GM12878 (cell line): ENCODE results near the gene SCAANT1. TPM values are rescaled to one million over a fixed set of nuclear protein-coding genes. Genes with fewer than 3 reads are reported as not detected.

Experiments
- ATAC-seq: fragments of 200-7000 bp; cut with Tn5 transposase; 3 replicates; pipeline ENCODE4 v1.9.1; 2020; ENCODE audit warnings: mild to moderate bottlenecking, moderate library complexity
- BruUV-seq: library from RNA; stranded (reverse); fragments of 400-500 nt; replicated peaks from 2 replicates; lab custom pipeline; 2021; lab: Mats Ljungman, UMichigan
- CTCF ChIA-PET: fragments of 300-600 bp; sonication (Branson Sonifier 250); formaldehyde crosslinking; extraction: SDS; loops from one replicate; lab custom pipeline; 2021; ENCODE audit warnings: inconsistent platforms; lab: Yijun Ruan, JAX
- POLR2A ChIA-PET: fragments of 350-600 bp; formaldehyde crosslinking; extraction: SDS; loops from one replicate; lab custom pipeline; 2021; ENCODE audit warnings: inconsistent platforms; lab: Charles Lee
- RAD21 ChIA-PET: fragments of 300-600 bp; sonication (Branson Sonifier 250); formaldehyde crosslinking; loops from one replicate; lab custom pipeline; 2023; ENCODE audit warnings: antibody characterized with exemption; ENCODE audit not compliant: unreplicated experiment; lab: Charles Lee
- SMC1A ChIA-PET: fragments of 300-600 bp; sonication (Branson Sonifier 250); formaldehyde crosslinking; loops from one replicate; lab custom pipeline; 2023; ENCODE audit not compliant: unreplicated experiment, uncharacterized antibody; lab: Charles Lee
- DNase-seq: peaks from one replicate; pipeline ENCODE4 v3.0.0-alpha.2; 2011; ENCODE audit warnings: low read depth, low spot score
- FAIRE-seq: peaks from 3 replicates; lab custom pipeline; 2011; peaks lifted over from hg19 to GRCh38; lab: Jason Lieb, UNC
- H2AFZ ChIP-seq: 2 replicates; pipeline ENCODE4 v1.6.0; 2011; ENCODE audit warnings: low read depth, low read length, control low read depth; ENCODE audit not compliant: control insufficient read depth
- H3K27ac ChIP-seq: 2 replicates; pipeline ENCODE4 v1.5.1; 2011; ENCODE audit warnings: control low read depth; ENCODE audit not compliant: control insufficient read depth, insufficient read depth
- H3K27me3 ChIP-seq, 2 experiments: replicated peaks in 1 of 2; 2 replicates each; pipeline versions ENCODE4 v1.6.0 to v1.6.1; 2011; ENCODE audit warnings: low read length in 1 of 2; ENCODE audit not compliant: control insufficient read depth in 2 of 2, insufficient read depth in 2 of 2
- H3K36me3 ChIP-seq, 2 experiments: 2 replicates each; pipeline ENCODE4 v1.5.1; 2011; ENCODE audit warnings: low read length in 1 of 2; ENCODE audit not compliant: control insufficient read depth in 2 of 2, insufficient read depth in 2 of 2
- H3K4me1 ChIP-seq: 2 replicates; pipeline ENCODE4 v1.6.1; 2011; ENCODE audit warnings: mild to moderate bottlenecking, low read length, moderate library complexity, mixed read lengths; ENCODE audit not compliant: control insufficient read depth, insufficient read depth
- H3K4me2 ChIP-seq: 2 replicates; pipeline ENCODE4 v1.6.0; 2011; ENCODE audit warnings: control low read depth; ENCODE audit not compliant: control insufficient read depth, insufficient read depth
- H3K4me3 ChIP-seq: fragments of 200-600 bp; sonication (generic); 2 replicates; pipeline ENCODE4 v1.5.1; 2016
- H3K79me2 ChIP-seq: 2 replicates; pipeline ENCODE4 v1.6.0; 2011; ENCODE audit warnings: low read length; ENCODE audit not compliant: control insufficient read depth, insufficient read depth
- H3K9ac ChIP-seq: 2 replicates; pipeline ENCODE4 v1.8.0; 2011; ENCODE audit warnings: low read length, control low read depth, mixed read lengths; ENCODE audit not compliant: control insufficient read depth, insufficient read depth
- H3K9me3 ChIP-seq: replicated peaks from 3 replicates; pipeline ENCODE4 v1.5.1; 2011; ENCODE audit warnings: mild to moderate bottlenecking, low read length; ENCODE audit not compliant: control insufficient read depth, insufficient read depth
- H4K20me1 ChIP-seq: 2 replicates; pipeline ENCODE4 v1.6.0; 2011; ENCODE audit not compliant: control insufficient read depth, insufficient read depth
- ASH2L ChIP-seq: fragments of 300-600, 200-600 bp; sonication (generic); IDR thresholded peaks from 2 replicates; pipeline ENCODE4 v1.6.1; 2017; ENCODE audit warnings: low read depth, mild to moderate bottlenecking, borderline replicate concordance
- E2F4 ChIP-seq: IDR thresholded peaks from 2 replicates; pipeline ENCODE4 v1.6.1; 2012; ENCODE audit warnings: low read depth, low read length, improper control_type of control experiment
- IKZF1 ChIP-seq: fragments of 450-650 bp; conservative IDR thresholded peaks from 2 replicates; pipeline ENCODE4 v1.6.1; 2017; ENCODE audit warnings: antibody characterized with exemption, mild to moderate bottlenecking
- KAT2A ChIP-seq: conservative IDR thresholded peaks from 2 replicates; pipeline ENCODE4 v1.6.1; 2011; ENCODE audit warnings: low read depth, low read length; ENCODE audit not compliant: control insufficient read depth
- NFXL1 ChIP-seq: fragments of 450-650 bp; IDR thresholded peaks from 2 replicates; pipeline ENCODE4 v1.6.1; 2017; ENCODE audit warnings: antibody characterized with exemption, mild to moderate bottlenecking, borderline replicate concordance
- NFYA ChIP-seq: IDR thresholded peaks from 2 replicates; pipeline ENCODE4 v1.6.1; 2011; ENCODE audit warnings: low read depth, mild to moderate bottlenecking, low read length, improper control_type of control experiment, borderline replicate concordance
- SUPT20H ChIP-seq: IDR thresholded peaks from 2 replicates; pipeline ENCODE4 v1.6.1; 2011; ENCODE audit warnings: low read depth, mild to moderate bottlenecking, low read length, moderate library complexity, borderline replicate concordance; ENCODE audit not compliant: control insufficient read depth
- USF1 ChIP-seq: IDR thresholded peaks from 2 replicates; pipeline ENCODE4 v1.6.1; 2011; ENCODE audit warnings: borderline replicate concordance, low read depth, mild to moderate bottlenecking, moderate library complexity, mixed read lengths, low read length; ENCODE audit not compliant: insufficient read depth; ENCODE audit errors: extremely low read length
- WGBS: methylation state at CpG from one replicate; pipeline ENCODE4 v1.1.6; 2016; ENCODE audit warnings: low lambda C conversion rate; ENCODE audit not compliant: insufficient replicate concordance, insufficient coverage; ENCODE audit errors: missing lambda C conversion rate; 5-methylcytosine and 5-hydroxymethylcytosine counted together
- in situ Hi-C: fragments of 300-500 bp; cut with MboI; formaldehyde crosslinking; loops from 9 replicates; pipeline ENCODE4 v1.14.3; 2018; ENCODE audit warnings: mixed read lengths
- intact Hi-C: fragments of 100-400 bp; cut with micrococcal nuclease; formaldehyde crosslinking; loops from one replicate; pipeline ENCODE4 v1.14.2; 2022; ENCODE audit not compliant: unreplicated experiment
- polyA plus RNA-seq, 11 experiments: library from polyadenylated mRNA; depleted of rRNA in 4 of 11; unstranded in 6 of 11; stranded (reverse) in 5 of 11; fragments of >200 nt; fragmentation: Nextera tagmentation in 4 of 11; fragmentation: Illumina TruSeq in 1 of 11; extraction: Ambion mirVana in 4 of 11; extraction: Trizol in 1 of 11; gene quantifications; 1 replicate in 1 of 11; 2 replicates in 10 of 11; pipeline versions ENCODE4 v1.2.1 to v1.2.3, GENCODE V29; 2011 to 2016; ENCODE audit warnings: inconsistent platforms in 2 of 11, missing spikeins in 2 of 11, low read depth in 1 of 11
- total RNA-seq, 4 experiments: library from RNA; depleted of rRNA in 3 of 4; stranded (reverse); fragments of >200 nt in 3 of 4; fragmentation: Illumina TruSeq in 1 of 4; extraction: Trizol in 1 of 4; gene quantifications; 2 replicates each; pipeline versions ENCODE4 v1.2.1 to v1.2.3, GENCODE V29; 2013 to 2021

Gene SCAANT1
- total and polyA plus RNA-seq, 10 of the 15 experiments (the other 5 are each of a cell fraction or from before 2014, with no cell fraction given), result 0.60 to 1.7 (median 0.95) TPM; not detected in 6

- Histone ChIP-seq H3K9me3 (no peaks in the 10 kb centered on the region), H3K9ac (no peak overlapping the region)
- CTCF ChIA-PET, result interaction anchor here (0.7 to 2.6 kb wide), 13 partner anchors 9 to 120 kb away, joined by 3 to 10 read pairs (median 3); partner anchors contain the start of gene C3orf49
- intact Hi-C loops, result no loop called here
- in situ Hi-C loops, result no loop called here
- WGBS, result 99% methylated on average over 4 of the region's 4 CpGs
- TF ChIP-seq SUPT20H (no peak), USF1 (no peak), ASH2L (no peak), IKZF1 (no peak), KAT2A (no peak), NFYA (no peak), NFXL1 (0 out of 2 replicates have a peak, but pooled peaks have one; percentile 62), E2F4 (no peak)
- TF ChIP-seq, all 136 proteins: peak for 1
- ChIA-PET RAD21 (interaction anchor here (0.8 to 2.6 kb wide), 8 partner anchors 9 to 104 kb away, joined by 3 to 15 read pairs (median 4); partner anchors contain the start of gene PSMD6), SMC1A (interaction anchor here (0.9 to 4.4 kb wide), 9 partner anchors 9 to 41 kb away, joined by 4 to 32 read pairs (median 9); no protein-coding TSS in a partner anchor), POLR2A (interaction anchor here (0.6 to 2.8 kb wide), 2 partner anchors 8 to 82 kb away, joined by 3 to 15 read pairs; no protein-coding TSS in a partner anchor)
- ATAC-seq (no peak), FAIRE-seq (no peak), DNase-seq (no peak)
- H2AFZ ChIP-seq, result no peak overlapping the region
- H3K4me1 ChIP-seq, result peaks cover 51% of the 10 kb centered on the region
- no peaks in the 10 kb centered on the region for H3K27me3 ChIP-seq
- peaks cover 4% of the 10 kb centered on the region; the same call in 1 of the 2 replicates for H4K20me1 ChIP-seq
- no peak overlapping the region; the same call in 1 of the 2 replicates for H3K4me2 ChIP-seq
- no TSS peak for BruUV-seq
- peaks cover 29% of the 10 kb centered on the region for H3K79me2 ChIP-seq
- H3K4me3 ChIP-seq, result no peak overlapping the region
- H3K36me3 ChIP-seq, result no peaks in the 10 kb centered on the region; a peak in 3 of 4 replicates
- H3K27ac ChIP-seq, result no peak overlapping the region
Observed at GRCh38 chr3:63936925-63937324, 24.7 kb upstream of the SCAANT1 start.
